GM19395 (cell line): ENCODE data around the gene HNF1A.
"Not testable (repeated sequence)": the region's sequence is repeated elsewhere in the genome, so short reads cannot be mapped to it uniquely, and the experiment has no call there.

ENCODE experiments used
- ATAC-seq: cut with Tn5 transposase; IDR thresholded peaks from one replicate; pipeline ENCODE4 v1.9.1; 2021; ENCODE audit warnings: mild to moderate bottlenecking, moderate library complexity; ENCODE audit not compliant: unreplicated experiment

Gene HNF1A, protein sequence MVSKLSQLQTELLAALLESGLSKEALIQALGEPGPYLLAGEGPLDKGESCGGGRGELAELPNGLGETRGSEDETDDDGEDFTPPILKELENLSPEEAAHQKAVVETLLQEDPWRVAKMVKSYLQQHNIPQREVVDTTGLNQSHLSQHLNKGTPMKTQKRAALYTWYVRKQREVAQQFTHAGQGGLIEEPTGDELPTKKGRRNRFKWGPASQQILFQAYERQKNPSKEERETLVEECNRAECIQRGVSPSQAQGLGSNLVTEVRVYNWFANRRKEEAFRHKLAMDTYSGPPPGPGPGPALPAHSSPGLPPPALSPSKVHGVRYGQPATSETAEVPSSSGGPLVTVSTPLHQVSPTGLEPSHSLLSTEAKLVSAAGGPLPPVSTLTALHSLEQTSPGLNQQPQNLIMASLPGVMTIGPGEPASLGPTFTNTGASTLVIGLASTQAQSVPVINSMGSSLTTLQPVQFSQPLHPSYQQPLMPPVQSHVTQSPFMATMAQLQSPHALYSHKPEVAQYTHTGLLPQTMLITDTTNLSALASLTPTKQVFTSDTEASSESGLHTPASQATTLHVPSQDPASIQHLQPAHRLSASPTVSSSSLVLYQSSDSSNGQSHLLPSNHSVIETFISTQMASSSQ

GRCh38 chr12:120978296-120979219 is at the start of gene HNF1A:
HNF1A (plus strand) TSS chr12:120978543; CDS start chr12:120978769, 226 bp downstream.
- no peak for ATAC-seq

DNA sequence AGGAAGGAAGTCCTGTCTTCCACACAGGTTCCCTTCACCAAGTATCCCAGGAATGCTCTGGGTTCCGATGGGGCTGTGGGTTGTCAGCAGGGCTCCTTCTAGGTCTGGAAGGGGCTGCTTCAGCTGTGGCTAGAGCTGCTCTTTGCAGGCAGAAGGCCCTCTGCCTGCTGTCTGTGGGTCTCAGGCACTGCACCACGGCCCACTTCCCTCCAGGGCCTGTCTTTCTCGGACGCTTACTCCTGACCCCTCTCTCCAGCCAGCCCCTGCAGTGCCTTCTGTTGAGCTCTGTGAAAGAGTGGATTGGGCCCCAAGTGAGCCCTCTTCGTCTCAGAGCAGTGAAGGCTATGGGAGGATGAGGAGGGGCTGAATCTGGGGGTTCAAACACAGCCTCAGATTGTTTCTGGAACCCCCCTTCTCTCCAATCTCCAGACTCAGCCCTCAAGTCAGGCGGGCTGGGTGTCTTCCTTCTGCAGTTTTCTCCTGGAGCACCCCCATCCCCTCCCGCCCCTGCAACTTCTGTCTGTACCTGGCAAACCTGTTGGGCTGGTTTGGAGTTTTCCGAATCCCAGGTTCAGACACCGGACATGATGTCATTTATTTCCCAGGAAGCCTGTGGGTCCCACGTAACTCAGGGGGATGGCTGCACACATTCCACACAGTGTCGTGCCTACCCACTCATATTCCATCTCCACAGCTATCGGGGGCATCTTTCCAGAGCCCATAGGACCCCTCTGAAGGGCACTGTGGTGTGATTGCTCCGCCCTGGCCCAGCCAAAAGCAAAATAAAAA is 49.3 kb upstream of the HNF1A start:
- ATAC-seq, result no peak

- no peak for ATAC-seq
Measured at GRCh38 chr12:120930032-120930431, 48.3 kb upstream of the HNF1A start.

GRCh38 chr12:120932058-120932457 is 46.3 kb upstream of the HNF1A start:
- ATAC-seq, result no peak

DNA sequence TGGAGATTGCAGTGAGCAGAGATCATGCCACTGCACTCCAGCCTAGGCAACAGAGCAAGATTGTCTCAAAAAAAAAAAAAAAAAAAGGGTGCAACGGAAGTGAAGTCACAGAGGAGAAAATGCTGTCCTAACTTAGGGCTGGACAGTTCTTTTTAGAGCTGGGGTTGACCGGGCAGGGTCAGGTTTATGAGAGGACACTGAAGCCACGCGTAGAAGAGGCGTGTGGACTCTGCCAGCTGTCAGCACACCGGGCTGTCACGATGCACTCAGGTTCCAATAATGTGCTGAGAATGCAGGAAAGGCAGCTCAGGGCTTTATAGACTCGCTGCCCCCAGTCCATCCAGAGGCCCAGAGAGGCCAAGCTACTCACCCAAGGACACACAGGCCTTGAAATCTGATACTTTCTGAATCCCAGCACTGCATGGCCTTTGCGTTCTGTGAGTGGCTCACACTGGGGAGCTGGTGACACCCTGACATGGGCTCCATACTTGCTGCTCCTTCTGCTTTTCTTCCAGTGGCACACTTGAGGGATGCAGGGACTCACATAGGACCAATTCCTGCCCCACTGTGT is 45.3 kb upstream of the HNF1A start:
- no peak for ATAC-seq

DNA sequence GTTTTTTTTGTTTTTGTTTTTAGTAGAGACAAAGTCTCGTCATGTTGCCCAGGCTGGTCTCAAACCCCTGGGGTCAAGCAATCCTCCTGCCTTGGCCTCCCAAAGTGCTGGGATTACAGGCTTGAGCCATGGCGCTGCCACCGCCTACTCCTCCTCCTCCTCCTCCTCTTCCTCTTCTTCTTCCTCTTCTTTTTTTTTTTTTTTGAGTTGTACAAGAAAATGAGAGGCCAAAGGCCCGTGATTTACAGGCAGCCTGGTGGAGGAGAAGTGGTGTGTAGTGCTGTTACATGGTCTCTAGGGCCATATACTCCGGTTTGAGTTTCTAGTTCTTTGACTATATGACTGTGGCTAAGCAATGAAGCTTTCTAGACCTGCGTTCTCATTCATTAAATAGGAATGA is 44.6 kb upstream of the HNF1A start:
- no peak for ATAC-seq

GRCh38 chr12:120936197-120936596 is 42.1 kb upstream of the HNF1A start:
- ATAC-seq, result no peak

DNA sequence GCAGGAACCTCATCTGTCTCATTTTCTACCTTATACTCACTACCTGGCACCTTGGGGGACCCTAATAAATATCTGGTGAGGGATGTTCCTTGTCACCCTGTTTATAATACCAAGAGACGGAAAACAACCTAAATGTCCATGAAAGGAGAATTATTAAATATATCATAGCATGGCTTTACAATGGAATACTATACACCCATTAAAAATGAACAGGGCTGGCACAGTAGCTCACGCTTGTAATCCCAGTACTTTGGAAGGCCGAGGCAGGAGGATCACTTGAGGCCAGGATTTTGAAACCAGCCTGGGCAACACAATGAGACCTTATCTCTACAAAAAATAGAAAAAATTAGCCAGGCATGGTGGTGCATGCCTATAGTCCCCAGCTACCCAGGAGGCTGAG is 39.8 kb upstream of the HNF1A start:
- no peak for ATAC-seq

GRCh38 chr12:120939523-120939922 is 38.8 kb upstream of the HNF1A start:
- no peak for ATAC-seq

GRCh38 chr12:120940006-120940405 is 38.3 kb upstream of the HNF1A start:
- ATAC-seq, result no peak

- ATAC-seq, result no peak
Measured at GRCh38 chr12:120940799-120941198, 37.5 kb upstream of the HNF1A start.

GRCh38 chr12:120941412-120941811 is 36.9 kb upstream of the HNF1A start:
- no peak for ATAC-seq

- ATAC-seq, result no peak
Measured at GRCh38 chr12:120941846-120942405, 36.4 kb upstream of the HNF1A start.

DNA sequence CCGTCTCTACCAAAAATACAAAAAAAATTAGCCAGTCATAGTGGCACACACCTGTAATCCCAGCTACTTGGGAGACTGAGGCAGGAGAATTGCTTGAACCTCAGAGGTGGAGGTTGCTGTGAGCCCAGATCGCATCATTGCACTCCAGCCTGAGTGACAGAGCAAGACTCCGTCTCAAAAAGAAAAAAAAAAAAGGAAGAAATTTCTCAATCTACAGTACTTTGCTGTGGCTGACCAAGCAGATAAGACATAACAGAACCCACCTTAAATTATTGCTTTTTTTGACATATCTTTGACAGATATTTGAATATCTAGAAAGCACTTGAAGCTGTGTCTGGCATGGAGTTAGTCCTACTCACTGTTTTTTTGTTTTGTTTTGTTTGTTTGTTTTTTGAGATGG is 34.9 kb upstream of the HNF1A start:
- ATAC-seq, result no peak

DNA sequence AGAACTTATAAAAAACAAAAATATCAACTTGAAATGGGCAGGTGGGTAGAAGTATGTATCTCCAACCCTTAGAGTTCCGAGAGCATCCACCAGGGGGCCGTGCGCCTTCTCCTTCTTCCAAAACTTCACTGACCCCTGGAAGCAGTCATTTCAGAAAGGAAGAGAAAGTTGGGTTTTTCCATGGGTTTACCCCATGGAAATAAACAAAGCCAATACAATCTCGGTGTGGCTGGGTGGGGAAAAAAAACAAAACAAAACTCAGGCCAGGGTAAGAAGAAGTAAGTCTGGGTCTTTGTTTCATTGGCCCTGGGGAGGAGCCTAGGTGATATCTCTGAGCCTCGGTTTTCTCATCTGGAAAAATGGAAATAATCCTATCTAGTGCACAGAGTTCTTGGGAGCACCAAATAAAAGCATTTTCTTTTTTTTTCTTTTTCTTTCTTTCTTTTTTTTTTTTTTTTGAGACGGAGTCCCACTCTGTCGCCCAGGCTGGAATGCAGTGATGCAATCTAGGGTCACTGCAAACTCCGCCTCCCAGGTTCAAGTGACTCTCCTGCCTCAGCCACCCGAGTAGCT is 33.6 kb upstream of the HNF1A start:
- ATAC-seq, result no peak

GRCh38 chr12:120945516-120945915 is 32.8 kb upstream of the HNF1A start:
- ATAC-seq, result not testable (repeated sequence)

GRCh38 chr12:120950260-120950799 is 28.0 kb upstream of the HNF1A start:
- not testable (repeated sequence) for ATAC-seq

GRCh38 chr12:120950807-120951206 is 27.5 kb upstream of the HNF1A start:
- no peak for ATAC-seq

- no peak for ATAC-seq
Measured at GRCh38 chr12:120955232-120955631, 23.1 kb upstream of the HNF1A start.
